Left lung (tissue), 10 donors: ENCODE results near the gene TCL1A. TPM values are rescaled to one million over a fixed set of nuclear protein-coding genes. Genes with fewer than 3 reads are reported as not detected.

Experiments used
- ATAC-seq: fragments of 200-7000 bp; cut with Tn5 transposase; one replicate; pipeline ENCODE4 v1.9.1; 2020; ENCODE audit warnings: moderate library complexity
- DNase-seq, 4 donors: peaks; one replicate each; pipeline ENCODE4 v3.0.0-alpha.2; 2013 to 2020
- H3K27ac ChIP-seq, 2 donors: fragments of 200-600 bp; sonication (generic) in 1 of 2; one replicate each; pipeline versions ENCODE4 v1.5.0 to v1.8.0; 2020 to 2021
- H3K27me3 ChIP-seq, 2 donors: fragments of 200-600 bp; sonication (generic) in 1 of 2; one replicate each; pipeline versions ENCODE4 v1.5.0 to v1.8.0; 2020 to 2021
- H3K36me3 ChIP-seq, 2 donors: fragments of 200-600 bp; sonication (generic) in 1 of 2; one replicate each; pipeline versions ENCODE4 v1.5.0 to v1.8.0; 2020 to 2021
- H3K4me1 ChIP-seq, 2 donors: fragments of 200-600 bp; one replicate each; pipeline ENCODE4 v1.8.0; 2021
- H3K4me3 ChIP-seq, 2 donors: fragments of 200-600 bp; sonication (generic) in 1 of 2; one replicate each; pipeline versions ENCODE4 v1.5.0 to v1.8.0; 2020 to 2021; ENCODE audit warnings: mild to moderate bottlenecking in 1 of 2
- H3K9me3 ChIP-seq, 2 donors: fragments of 200-600 bp; sonication (generic) in 1 of 2; one replicate each; pipeline versions ENCODE4 v1.5.0 to v1.8.0; 2020 to 2021
- CTCF ChIP-seq, 2 donors: fragments of 200-600 bp; sonication (generic) in 1 of 2; IDR thresholded peaks; one replicate each; pipeline versions ENCODE4 v1.5.0 to v1.8.0; 2021; ENCODE audit warnings: antibody characterized with exemption in 2 of 2
- intact Hi-C, 2 donors: fragments of 100-400 bp; cut with DNase I; formaldehyde crosslinking; loops; one replicate each; pipeline versions ENCODE4 v1.11.2 to v1.14.2; 2022
- polyA plus RNA-seq, 6 donors: library from polyadenylated mRNA; unstranded; fragments of 120-200 nt; gene quantifications; one replicate each; pipeline ENCODE4 v1.2.1, GENCODE V29; 2013; ENCODE audit not compliant: insufficient read length in 6 of 6
- total RNA-seq, 2 donors: library from RNA; stranded (reverse); fragmentation: NEBNext Ultra II Directional; extraction: Animal tissue kit (Norgen Biotek cat#: 25700); gene quantifications; one replicate each; pipeline ENCODE4 v1.2.1, GENCODE V29; 2021
- donor health status: DM: no; HTN: yes; CAD: no.
- donor health status: DM: no; HTN: no; CAD: no.

Gene TCL1A
- total and polyA plus RNA-seq, 8 donors, result 0.80 to 1.7 (median 1.2) TPM; not detected in 2

GRCh38 chr14:95725685-95726336, 11.9 kb upstream of the TCL1A start:
- H3K27me3 ChIP-seq, result peaks cover 0 to 15% of the 10 kb centered on the region in 2 donors
- H3K4me1 ChIP-seq, result no peaks in the 10 kb centered on the region
- no peak for TF ChIP-seq CTCF (IDR thresholded peaks at IDR 0.05)
- H3K36me3 ChIP-seq, result no peaks in the 10 kb centered on the region
- no peak for DNase-seq
- ATAC-seq, result no peak
- H3K27ac ChIP-seq, result no peak overlapping the region
- intact Hi-C loops, result no loop called here
- peaks cover 0 to 18% of the 10 kb centered on the region in 2 donors for H3K9me3 ChIP-seq
- H3K4me3 ChIP-seq, result no peak overlapping the region

- no peaks in the 10 kb centered on the region for H3K36me3 ChIP-seq
- DNase-seq, result no peak
- H3K4me1 ChIP-seq, result no peaks in the 10 kb centered on the region
- H3K27ac ChIP-seq, result no peak overlapping the region
- peaks cover 0 to 10% of the 10 kb centered on the region in 2 donors for H3K27me3 ChIP-seq
- no peak for ATAC-seq
- H3K4me3 ChIP-seq, result no peak overlapping the region
- TF ChIP-seq CTCF (IDR thresholded peaks at IDR 0.05), result no peak
- intact Hi-C loops, result no loop called here
- peaks cover 0 to 18% of the 10 kb centered on the region in 2 donors for H3K9me3 ChIP-seq
These were observed 8.7 kb upstream of the TCL1A start for GRCh38 chr14:95722525-95723190.

GRCh38 chr14:95712398-95712797, 1.5 kb downstream of the TCL1A start:
- Histone ChIP-seq H3K27me3 (peaks cover 0 to 40% of the 10 kb centered on the region in 2 donors), H3K36me3 (no peaks in the 10 kb centered on the region), H3K4me1 (no peaks in the 10 kb centered on the region), H3K9me3 (no peaks in the 10 kb centered on the region), H3K27ac (no peak overlapping the region), H3K4me3 (no peak overlapping the region)
- DNase-seq, result no peak
- no peak for TF ChIP-seq CTCF (IDR thresholded peaks at IDR 0.05)
- no peak for ATAC-seq
- intact Hi-C loops, result no loop called here

- Histone ChIP-seq H3K27ac (no peak overlapping the region), H3K4me1 (no peaks in the 10 kb centered on the region), H3K27me3 (peaks cover 0 to 40% of the 10 kb centered on the region in 2 donors), H3K4me3 (no peak overlapping the region), H3K9me3 (no peaks in the 10 kb centered on the region), H3K36me3 (no peaks in the 10 kb centered on the region)
- TF ChIP-seq CTCF (IDR thresholded peaks at IDR 0.05), result no peak
- no peak for DNase-seq
- intact Hi-C loops, result no loop called here
- no peak for ATAC-seq
These were observed 2.3 kb downstream of the TCL1A start for GRCh38 chr14:95711476-95712176.

- Histone ChIP-seq H3K9me3 (no peaks in the 10 kb centered on the region), H3K36me3 (no peaks in the 10 kb centered on the region), H3K4me3 (no peak overlapping the region), H3K4me1 (no peaks in the 10 kb centered on the region), H3K27ac (no peak overlapping the region), H3K27me3 (peaks cover 0 to 40% of the 10 kb centered on the region in 2 donors)
- intact Hi-C loops, result no loop called here
- DNase-seq (no peak), ATAC-seq (no peak)
- TF ChIP-seq CTCF (IDR thresholded peaks at IDR 0.05), result no peak
These were observed 3.8 kb downstream of the TCL1A start for GRCh38 chr14:95710106-95710505.
